ENCODE measurements around the gene MAB21L4.

DNA sequence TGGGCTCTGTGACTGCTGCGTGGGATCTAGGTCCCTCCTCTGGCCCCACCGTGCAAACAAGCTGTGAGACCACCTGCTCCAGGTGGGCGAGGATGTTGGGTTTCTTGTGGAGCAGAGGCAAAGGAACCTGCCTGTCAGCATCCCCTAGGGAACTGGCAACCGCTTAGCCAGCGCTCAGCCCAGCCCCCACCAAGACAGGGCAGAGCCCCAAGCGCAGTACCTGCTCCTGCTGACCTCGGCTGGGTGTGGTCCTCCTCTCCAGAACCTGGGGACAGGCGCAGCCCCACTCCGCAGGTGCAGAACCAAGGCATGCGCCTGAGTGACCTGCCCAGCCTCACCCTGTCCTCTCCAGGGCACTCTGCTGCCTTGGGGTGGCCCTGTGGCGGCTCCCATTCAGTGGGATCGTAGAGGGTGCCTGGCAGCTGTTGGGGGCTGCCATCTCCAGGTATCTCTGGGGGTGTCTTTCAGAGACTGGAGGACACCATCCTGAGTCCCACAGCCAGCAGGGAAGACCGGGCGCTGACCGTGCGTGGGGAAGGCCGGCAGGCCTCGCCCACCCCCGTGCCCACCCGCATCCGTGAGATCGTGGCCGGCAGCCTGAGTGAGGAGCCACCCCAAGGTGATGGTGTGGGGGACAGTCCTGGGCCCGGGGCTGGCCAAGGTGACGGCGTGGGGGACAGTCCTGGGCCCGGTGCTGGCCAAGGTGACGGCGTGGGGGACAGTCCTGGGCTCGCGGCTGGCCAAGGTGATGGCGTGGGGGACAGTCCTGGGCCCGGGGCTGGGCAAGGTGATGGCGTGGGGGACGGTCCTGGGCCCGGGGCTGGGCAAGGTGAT lies 22.5 kb upstream of the MAB21L4 start:
- TF ChIP-seq ZNF274 (IDR thresholded peaks at IDR 0.05; ENCODE audit: low read depth, low read length) (no peak), SUZ12 (IDR thresholded peaks at IDR 0.05; ENCODE audit: extremely low read depth, insufficient read depth, insufficient read length) (no peak), YY1 (IDR thresholded peaks at IDR 0.05; ENCODE audit: insufficient read depth, insufficient read length) (no peak)
